Measurements from ENCODE around the gene ENOX2.
"Not testable (repeated sequence)": the region's sequence is repeated elsewhere in the genome, so short reads cannot be mapped to it uniquely, and the experiment has no call there.

ENOX2 gene

DNA sequence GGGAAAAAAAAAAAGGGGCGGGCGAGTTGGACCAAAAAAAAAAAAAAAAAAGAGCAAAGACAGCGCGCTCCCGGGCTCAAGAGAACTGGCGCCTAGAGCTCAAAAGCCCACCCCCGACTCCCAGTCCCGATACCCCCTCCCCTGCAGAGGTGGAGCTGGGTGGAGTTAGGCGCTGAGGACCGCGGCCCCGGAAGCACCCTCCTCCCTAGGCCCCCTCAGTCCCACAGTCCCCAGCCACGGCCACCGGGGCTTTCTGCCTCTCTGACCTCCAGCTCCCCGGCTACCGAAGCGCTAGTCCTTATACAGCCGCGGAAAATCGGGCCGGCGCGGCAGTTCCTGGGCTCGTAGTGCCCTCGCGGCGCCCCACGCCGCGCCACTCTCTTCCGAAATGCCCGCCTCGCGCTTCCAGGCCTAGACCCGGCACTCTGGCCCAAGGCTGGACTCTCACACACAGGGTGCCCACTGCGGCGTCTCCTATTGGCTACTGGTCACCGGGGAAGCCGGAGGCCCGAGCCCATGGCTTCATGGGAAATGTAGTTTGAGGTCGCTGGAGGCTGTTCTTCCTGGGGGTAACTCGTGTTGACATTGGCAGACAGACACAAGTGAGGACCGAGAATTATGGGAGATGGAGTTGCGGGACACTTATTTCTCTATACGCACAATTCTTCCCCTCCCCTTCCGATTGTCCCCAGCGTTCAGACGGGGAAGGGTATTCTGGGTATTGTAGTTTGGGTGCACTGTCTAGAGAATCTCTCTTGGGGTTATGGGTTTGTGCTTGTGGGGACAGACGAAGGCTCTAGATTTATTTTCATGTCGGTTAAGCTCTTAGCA, at the start of gene ENOX2:
Gene ENOX2, minus strand, starts transcription at position 427 of the 831 bp plus-strand sequence. CDS start 199,993 bp downstream, outside the sequence.
- intact Hi-C loops (cut with DNase I) = loop anchor here (5.0 kb wide), 1 partner anchor 501 kb away; the partner anchor contains the start of gene RBMX2
- DNase-seq = peak; percentile 83 to 98 (median 95)

GRCh38 chrX:130952266-130953043, 49.4 kb upstream of the ENOX2 start:
- intact Hi-C loops (cut with DNase I) = no loop called here
- DNase-seq = no peak

GRCh38 chrX:130944230-130944629, 41.2 kb upstream of the ENOX2 start:
- no peak for DNase-seq
- intact Hi-C loops (cut with DNase I) = no loop called here

- no peak for DNase-seq
- intact Hi-C loops (cut with DNase I) = no loop called here
Observed at GRCh38 chrX:130937101-130937500, 34.1 kb upstream of the ENOX2 start.

- intact Hi-C loops (cut with DNase I) = no loop called here
- DNase-seq = no peak
Observed at GRCh38 chrX:130933358-130933757, 30.3 kb upstream of the ENOX2 start.

DNA sequence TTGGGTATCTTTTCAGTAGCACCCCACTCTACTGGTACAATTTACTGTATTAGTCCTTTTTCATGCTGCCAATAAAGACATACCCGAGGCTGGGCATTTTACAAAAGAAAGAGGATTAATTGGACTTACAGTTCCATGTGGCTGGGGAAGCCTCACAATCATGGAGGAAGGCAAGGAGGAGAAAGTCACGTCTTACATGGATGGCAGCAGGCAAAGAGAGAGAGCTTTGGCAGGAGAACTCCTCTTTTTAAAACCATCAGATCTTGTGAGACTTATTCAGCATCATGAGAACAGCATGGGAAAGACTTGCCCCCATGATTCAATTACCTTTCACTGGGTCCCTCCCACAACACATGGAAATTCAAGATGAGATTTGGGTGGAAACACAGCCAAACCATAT, 17.4 kb upstream of the ENOX2 start:
- intact Hi-C loops (cut with DNase I); DNase-seq: not testable (repeated sequence)

DNA sequence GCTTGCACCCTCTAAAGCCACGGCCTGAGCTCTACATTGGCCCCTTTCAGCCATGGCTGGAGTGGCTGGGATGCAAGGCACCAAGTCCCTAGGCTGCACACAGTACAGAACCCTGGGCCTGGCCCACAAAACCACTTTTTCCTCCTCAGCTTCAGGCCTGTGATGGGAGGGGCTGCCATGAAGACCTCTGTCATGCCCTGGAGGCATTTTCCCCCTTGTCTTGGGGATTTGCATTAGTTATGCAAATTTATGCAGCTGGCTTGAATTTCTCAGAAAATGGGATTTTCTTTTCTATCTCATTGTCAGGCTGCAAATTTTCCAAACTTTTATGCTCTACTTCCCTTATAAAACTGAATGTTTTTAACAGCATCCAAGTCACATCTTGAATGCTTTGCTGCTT, 16.7 kb upstream of the ENOX2 start:
- intact Hi-C loops (cut with DNase I) = loop anchor here (5.0 kb wide), 2 partner anchors 382 to 527 kb away; no protein-coding TSS in a partner anchor
- not testable (repeated sequence) for DNase-seq

- intact Hi-C loops (cut with DNase I) = loop anchor here (5.0 kb wide), 2 partner anchors 381 to 526 kb away; no protein-coding TSS in a partner anchor
- DNase-seq = not testable (repeated sequence)
Observed at GRCh38 chrX:130918498-130918897, 15.5 kb upstream of the ENOX2 start.

DNA sequence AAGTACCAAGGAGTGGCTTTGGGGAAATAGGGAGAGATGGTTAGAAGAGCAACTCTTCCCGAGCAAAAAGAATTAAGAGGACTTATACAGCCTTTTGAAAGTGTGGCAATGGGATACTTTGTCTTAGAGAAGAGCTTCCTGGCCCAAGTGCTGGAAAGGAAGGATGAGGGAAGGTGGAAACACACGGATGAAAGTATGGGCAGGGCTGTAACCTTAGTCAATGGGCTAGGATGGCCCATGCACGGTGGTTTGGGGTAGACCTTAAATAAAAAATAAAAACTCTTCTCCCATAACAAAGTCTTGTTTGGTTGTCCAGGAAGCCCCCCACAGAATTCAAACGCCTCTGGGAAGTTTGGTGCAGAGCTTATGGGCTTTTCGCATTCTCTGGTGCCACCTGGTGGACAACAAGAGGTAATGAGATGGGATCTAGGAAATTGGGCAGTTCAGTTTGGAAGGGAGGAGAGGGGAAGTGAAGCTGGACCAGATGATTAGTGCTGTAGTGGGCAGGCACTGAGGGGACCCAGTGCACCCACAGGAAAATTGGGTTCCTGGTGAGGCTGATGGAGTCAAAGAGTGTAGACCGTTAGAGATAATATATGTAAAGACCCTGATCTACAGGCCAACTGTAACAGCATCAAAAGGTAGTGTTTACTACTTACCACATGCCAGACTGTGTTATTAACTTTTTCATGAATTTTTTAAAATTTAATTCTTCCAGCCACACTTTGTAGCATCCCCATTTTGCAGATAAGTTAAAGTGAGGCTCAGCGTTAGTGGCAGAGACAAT, 13.8 kb upstream of the ENOX2 start:
- peak in 39 of 42 donors; percentile 3 to 78 (median 49) for DNase-seq
- intact Hi-C loops (cut with DNase I) = loop anchor here (5.0 kb wide), 2 partner anchors 380 to 525 kb away; no protein-coding TSS in a partner anchor

DNA sequence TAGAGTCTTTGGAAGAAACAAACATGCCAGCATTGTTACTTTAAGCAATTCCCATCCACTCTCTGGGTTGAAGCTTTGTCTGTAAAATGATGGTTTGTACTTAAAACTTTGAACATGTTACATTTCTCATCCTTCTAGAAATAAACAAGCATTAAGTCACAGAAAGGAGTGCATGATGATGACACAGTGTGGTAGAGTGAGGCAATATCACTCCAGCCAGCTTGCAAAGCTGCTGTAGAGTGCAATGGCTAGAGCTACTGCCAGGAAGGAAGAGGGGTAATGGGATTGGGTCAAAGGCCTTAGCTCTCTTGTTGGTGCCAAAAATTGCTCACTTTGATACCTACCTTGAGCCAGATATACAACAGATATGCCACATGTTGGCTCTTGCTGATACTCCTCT, 12.3 kb upstream of the ENOX2 start:
- intact Hi-C loops (cut with DNase I) = loop anchor here (5.0 kb wide), 2 partner anchors 378 to 523 kb away; no protein-coding TSS in a partner anchor
- DNase-seq = no peak

GRCh38 chrX:130909469-130910136, 6.6 kb upstream of the ENOX2 start:
- DNase-seq = no peak
- intact Hi-C loops (cut with DNase I) = no loop called here

- intact Hi-C loops (cut with DNase I) = no loop called here
- no peak for DNase-seq
Observed at GRCh38 chrX:130906776-130907175, 3.8 kb upstream of the ENOX2 start.

GRCh38 chrX:130902446-130902782, 595 bp downstream of the ENOX2 start:
- DNase-seq = peak in 2 of 42 donors; percentile 2 to 11
- intact Hi-C loops (cut with DNase I) = loop anchor here (5.0 kb wide), 1 partner anchor 500 kb away; the partner anchor contains the start of gene RBMX2

GRCh38 chrX:130896802-130897501, 6.1 kb downstream of the ENOX2 start:
- intact Hi-C loops (cut with DNase I) = no loop called here
- DNase-seq = peak in 3 of 42 donors; percentile 13 to 51 (median 22)

DNA sequence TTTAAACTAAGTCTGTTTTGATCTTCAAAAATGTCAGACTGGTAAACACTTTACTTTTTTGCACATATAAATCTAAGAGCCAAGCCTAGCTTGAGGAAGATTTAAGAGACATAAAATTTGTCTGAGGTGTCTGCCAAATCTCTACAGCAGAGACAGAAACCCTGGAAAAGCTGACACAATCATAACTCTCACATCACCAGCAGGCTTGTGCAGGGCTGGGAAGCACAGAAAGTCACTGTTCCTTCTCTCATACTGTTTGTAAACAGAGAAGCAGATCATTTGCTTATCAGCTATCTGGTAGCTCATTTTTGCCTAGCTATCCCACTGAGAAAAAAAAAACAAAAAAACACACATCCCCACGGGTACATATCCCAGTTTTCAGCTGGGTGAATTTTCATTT, 7.0 kb downstream of the ENOX2 start:
- DNase-seq = peak in 20 of 42 donors; percentile 6 to 62 (median 25)
- intact Hi-C loops (cut with DNase I) = no loop called here

DNA sequence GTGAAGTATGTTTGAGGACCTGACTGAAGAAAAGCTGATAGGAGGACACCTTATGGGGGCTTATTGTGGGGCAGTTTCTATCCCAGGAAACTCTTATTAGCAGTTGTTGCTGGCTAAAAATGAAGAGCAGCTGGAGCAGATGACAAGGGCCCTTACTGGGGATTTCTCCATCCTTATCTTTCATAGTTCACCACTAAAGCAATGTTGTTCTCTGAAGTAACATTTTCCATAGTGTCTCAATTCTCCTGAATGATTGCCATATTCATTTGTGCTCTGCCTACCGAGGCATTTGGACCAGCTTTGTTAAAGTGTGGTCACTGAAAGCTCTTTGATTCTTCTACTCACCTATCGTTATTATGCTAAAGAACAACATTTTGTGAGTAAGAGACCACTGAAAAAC, 7.7 kb downstream of the ENOX2 start:
- no peak for DNase-seq
- intact Hi-C loops (cut with DNase I) = no loop called here

DNA sequence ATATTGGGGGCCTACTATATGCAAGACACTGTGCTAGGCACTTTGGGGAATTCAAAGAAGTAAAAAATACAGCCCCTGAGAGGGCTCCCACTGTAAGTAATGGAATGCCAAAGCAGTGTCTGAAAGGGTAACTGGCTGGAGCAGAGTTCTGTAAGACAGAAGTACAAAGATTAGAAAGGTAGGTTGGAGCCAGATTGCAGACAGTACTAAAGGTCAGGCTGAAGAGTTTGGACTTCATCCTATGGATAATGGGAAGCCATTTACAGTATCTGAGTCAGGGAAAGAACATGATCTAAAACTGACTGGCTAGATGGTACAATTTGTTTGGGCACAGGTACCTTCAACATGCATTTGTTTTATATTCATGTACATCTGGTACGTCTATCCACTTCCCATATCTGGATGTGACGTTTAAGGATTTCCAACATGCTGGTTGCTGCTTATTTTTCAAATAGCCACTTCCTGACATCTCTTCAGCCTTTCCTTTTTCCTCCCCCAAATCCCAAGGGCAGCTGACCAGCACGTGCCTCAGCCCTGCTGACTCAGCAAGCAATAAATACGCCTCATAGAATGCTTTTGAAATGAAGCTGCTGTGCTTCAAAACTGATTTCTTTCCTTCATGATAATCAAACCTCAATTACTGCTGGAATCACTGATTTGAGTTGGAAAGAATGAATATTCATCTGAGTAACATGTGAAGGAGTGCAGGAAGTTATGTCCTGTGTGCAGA, 9.5 kb downstream of the ENOX2 start:
- intact Hi-C loops (cut with DNase I) = no loop called here
- DNase-seq = peak in 4 of 42 donors; percentile 7 to 52 (median 29)
